HG03095 (cell line): ENCODE measurements around the gene ZNF526.

ENCODE experiments used
- ATAC-seq: cut with Tn5 transposase; IDR thresholded peaks from one replicate; pipeline ENCODE4 v1.9.1; 2021; ENCODE audit warnings: moderate library complexity; ENCODE audit not compliant: unreplicated experiment

Gene ZNF526

GRCh38 chr19:42246143-42246921 is 26.2 kb downstream of the ZNF526 start:
- no peak for ATAC-seq

- no peak for ATAC-seq
Observed at GRCh38 chr19:42246922-42247639, 27.0 kb downstream of the ZNF526 start.

DNA sequence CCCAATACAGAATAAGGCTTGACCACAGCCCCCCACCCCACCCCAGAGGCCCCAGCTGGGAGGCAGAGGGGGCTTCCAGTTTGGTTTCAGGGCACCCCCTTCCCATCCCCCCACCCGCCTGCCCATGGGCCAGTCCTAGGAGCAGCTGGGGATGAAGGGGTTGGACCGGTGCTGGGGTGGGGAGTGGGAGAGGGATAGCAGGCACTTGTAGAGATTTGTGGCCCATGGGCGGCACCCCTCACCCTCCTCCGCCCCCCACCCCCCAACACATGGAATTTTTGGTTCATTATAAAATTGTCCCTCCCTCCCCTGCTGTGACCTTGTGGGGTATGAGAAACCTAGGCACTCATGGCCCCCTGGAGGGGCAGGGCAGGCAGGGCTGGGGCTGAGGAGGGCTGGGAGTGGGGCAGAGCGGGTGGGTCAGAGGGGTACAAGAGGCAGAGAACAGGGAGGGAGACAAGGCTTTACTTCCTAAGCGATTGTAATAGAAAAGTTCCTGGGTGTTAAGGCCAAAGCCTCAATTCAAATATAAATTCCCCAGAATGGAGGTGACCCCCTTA is 27.6 kb downstream of the ZNF526 start:
- no peak for ATAC-seq

GRCh38 chr19:42248270-42249148 is 28.4 kb downstream of the ZNF526 start:
- ATAC-seq: no peak

- no peak for ATAC-seq
Observed at GRCh38 chr19:42249149-42249750, 29.1 kb downstream of the ZNF526 start.

GRCh38 chr19:42249769-42250168 is 29.7 kb downstream of the ZNF526 start:
- ATAC-seq: no peak

GRCh38 chr19:42250183-42250665 is 30.1 kb downstream of the ZNF526 start:
- no peak for ATAC-seq

- ATAC-seq: no peak
Observed at GRCh38 chr19:42250666-42251531, 30.8 kb downstream of the ZNF526 start.

DNA sequence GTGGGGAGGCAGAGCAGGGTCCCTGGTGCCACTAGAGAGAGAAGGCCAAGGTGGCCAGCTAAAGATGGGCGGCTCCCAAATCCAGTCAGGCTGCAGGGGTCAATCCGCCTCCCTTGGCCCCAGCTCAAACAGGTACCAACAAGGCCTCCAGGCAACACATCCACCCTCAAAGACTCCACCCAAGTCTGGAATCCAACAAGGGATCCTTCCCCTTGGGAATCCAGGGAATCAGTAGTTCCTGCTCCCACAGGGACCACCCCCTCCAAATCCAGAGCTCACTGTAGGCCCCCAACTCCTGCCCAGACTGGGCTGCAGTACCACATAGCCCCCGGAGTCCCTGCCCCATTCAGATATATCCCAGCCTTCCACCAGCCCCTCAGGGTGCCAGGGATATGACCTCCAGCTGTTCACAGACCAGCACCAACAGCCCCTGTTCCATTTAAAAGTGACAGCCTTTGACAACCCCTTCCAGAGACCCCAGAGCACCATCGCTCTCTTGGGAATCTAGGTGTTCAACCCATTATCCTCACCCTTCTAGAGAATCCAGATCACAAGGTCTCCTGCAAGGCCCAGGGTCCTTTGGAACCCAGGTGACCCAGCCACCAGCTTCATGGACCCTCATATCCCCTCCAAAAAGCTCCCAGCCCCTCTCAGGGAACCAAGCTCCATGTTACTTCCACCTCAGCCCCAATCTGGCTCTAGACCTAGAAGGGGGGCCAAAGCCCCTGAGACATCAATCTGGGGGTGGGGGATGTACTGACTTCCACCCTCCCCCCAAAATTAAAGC is 31.7 kb downstream of the ZNF526 start:
- ATAC-seq: no peak

GRCh38 chr19:42252365-42253244 is 32.5 kb downstream of the ZNF526 start:
- no peak for ATAC-seq

DNA sequence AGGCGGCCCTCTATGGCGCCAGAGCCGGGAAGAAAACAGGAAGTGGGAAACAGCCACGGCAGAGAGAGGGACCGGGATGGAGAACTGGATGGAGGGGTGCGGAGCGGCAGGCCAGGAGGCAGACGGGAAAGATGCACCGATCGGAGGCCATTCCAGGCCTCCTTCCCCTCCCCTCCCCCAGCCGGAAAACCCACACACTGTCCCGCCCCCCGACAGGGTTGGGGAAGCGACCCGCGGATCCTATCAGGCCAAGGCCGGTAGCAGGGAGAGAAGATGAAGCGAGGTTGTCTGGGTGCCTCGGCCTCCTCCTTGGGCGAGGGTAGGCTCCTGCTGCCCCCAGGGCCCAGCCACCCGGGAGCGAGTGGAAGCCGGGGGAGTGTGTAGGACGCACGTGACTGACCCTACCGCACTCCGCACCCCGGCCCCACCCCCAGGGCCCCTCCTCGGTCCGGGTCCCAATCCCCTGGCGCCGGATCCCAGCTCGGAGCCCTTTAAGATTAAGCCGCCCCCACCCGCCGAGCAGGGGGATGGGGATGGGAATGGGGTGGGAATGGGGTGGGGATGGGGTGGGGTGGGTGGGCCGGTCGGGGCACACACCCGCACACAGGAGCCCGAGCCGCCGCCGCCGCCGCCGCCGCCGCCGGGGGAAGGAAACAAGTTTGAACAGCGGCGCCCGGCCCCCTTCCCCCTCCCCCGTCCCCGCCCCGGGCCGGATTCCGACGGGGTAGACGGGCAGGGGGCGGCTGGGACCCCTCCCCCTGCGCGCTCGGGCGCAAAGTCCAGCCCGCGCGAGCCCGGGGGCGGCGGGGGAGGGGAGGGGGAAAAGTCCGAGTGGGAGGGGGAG is 33.4 kb downstream of the ZNF526 start:
- ATAC-seq: no peak

GRCh38 chr19:42254089-42254849 is 34.2 kb downstream of the ZNF526 start:
- no peak for ATAC-seq

GRCh38 chr19:42254850-42255765 is 35.0 kb downstream of the ZNF526 start, which contains the start of gene ERF:
Gene ERF, minus strand, starts transcription at chr19:42255128. Its CDS starts 129 bp downstream, at chr19:42254999.
- no peak for ATAC-seq

GRCh38 chr19:42255766-42256745 is 35.9 kb downstream of the ZNF526 start:
- no peak for ATAC-seq
